Transverse colon (tissue), 4 donors: ENCODE measurements around the gene SNTG2. TPM values are rescaled to one million over a fixed set of nuclear protein-coding genes. Genes with fewer than 3 reads are reported as not detected.

Source experiments
- DNase-seq: peaks from one replicate; pipeline ENCODE4 v3.0.0-alpha.2; 2019
- H3K27ac ChIP-seq, 4 donors: fragments of 200-600 bp; sonication (generic); 2 replicates each; pipeline ENCODE4 v1.5.1; 2016 to 2018; ENCODE audit warnings: inconsistent platforms in 4 of 4
- H3K27me3 ChIP-seq: fragments of 200-600 bp; sonication (generic); 2 replicates; pipeline ENCODE4 v1.5.1; 2017; ENCODE audit warnings: inconsistent platforms
- H3K36me3 ChIP-seq, 4 donors: fragments of 200-600 bp; sonication (generic); 2 replicates each; pipeline ENCODE4 v1.5.1; 2017 to 2019; ENCODE audit warnings: inconsistent platforms in 4 of 4
- H3K4me1 ChIP-seq, 4 donors: fragments of 200-600 bp; sonication (generic); 2 replicates each; pipeline ENCODE4 v1.5.1; 2017 to 2020; ENCODE audit warnings: inconsistent platforms in 4 of 4
- H3K4me3 ChIP-seq, 4 donors: fragments of 200-600 bp; sonication (generic); 1 replicate in 1 of 4; 2 replicates in 3 of 4; pipeline versions ENCODE4 v1.5.1 to v1.6.1; 2017 to 2019; ENCODE audit warnings: inconsistent platforms in 4 of 4
- H3K9me3 ChIP-seq, 2 donors: fragments of 200-600 bp; sonication (generic); 2 replicates each; pipeline ENCODE4 v1.5.1; 2017 to 2019; ENCODE audit warnings: inconsistent platforms in 2 of 2
- EP300 ChIP-seq: sonication (generic); formaldehyde crosslinking; IDR thresholded peaks from one replicate; pipeline ENCODE4 v1.6.1; 2017; ENCODE audit warnings: antibody characterized with exemption, low read depth
- POLR2A ChIP-seq: fragments of 450-650 bp; IDR thresholded peaks from one replicate; pipeline ENCODE4 v1.6.1; 2016; ENCODE audit warnings: antibody characterized with exemption, mild to moderate bottlenecking, moderate library complexity
- POLR2AphosphoS5 ChIP-seq, 3 donors: sonication (generic); formaldehyde crosslinking; IDR thresholded peaks; one replicate each; pipeline ENCODE4 v1.6.1; 2016; ENCODE audit warnings: antibody characterized with exemption in 3 of 3
- WGBS, 2 donors: methylation state at CpG; one replicate each; pipeline ENCODE4 v1.1.5; 2018; ENCODE audit warnings: low coverage in 1 of 2; 5-methylcytosine and 5-hydroxymethylcytosine counted together
- in situ Hi-C, 4 donors: fragments of 200-750 bp; cut with MboI; loops; one replicate each; pipeline versions ENCODE4 v1.15.0 to v1.15.1; 2017; ENCODE audit warnings: low sequenced_read_pairs in 3 of 4, low pct_ligation_motif_present in 1 of 4, low pct_unique_long_range_greater_than_20kb in 1 of 4
- intact Hi-C: fragments of 100-400 bp; cut with DNase I; formaldehyde crosslinking; loops from one replicate; pipeline ENCODE4 v1.15.1; 2023; ENCODE audit warnings: low total_unique reads
- total RNA-seq, 4 donors: library from RNA; depleted of rRNA; stranded (reverse); fragments of >200 nt; gene quantifications; one replicate each; pipeline ENCODE4 v1.1.0, GENCODE V29; 2016
- TF ChIP-seq, protein P1 (sequence below), 5 experiments: fragments of 200-600 bp in 3 of 5; fragments of 450-650 bp in 2 of 5; sonication (generic) in 3 of 5; IDR thresholded peaks; 1 replicate in 2 of 5; 2 replicates in 3 of 5; pipeline ENCODE4 v1.5.1; 2016 to 2017; ENCODE audit warnings: antibody characterized with exemption in 5 of 5, inconsistent platforms in 3 of 5, mild to moderate bottlenecking in 2 of 5, moderate library complexity in 1 of 5

Gene SNTG2
- total RNA-seq, 4 donors from 2014 or later: 0.55 to 4.9 (median 1.5) TPM

DNA sequence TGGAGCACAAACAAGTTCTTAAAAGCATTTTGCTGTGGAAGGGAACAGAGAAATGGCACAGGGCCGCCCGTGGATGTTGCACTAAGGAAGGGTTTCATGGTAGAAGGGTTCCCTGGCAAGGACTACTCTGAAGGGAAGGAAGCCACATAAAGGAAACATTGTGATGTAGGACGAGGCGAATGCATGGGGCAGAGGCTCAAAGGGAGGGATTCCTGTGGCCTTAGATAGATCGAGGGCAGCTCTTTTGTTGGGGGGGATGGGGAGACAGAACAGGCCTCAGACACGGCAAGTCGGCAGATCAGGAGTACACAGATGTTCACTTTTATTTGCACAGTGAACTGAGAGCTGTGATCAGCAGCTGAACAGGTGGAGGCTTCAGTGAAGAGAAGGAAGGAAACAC, 205.4 kb downstream of the SNTG2 start:
- in situ Hi-C loops: no loop called here
- DNase-seq: no peak
- H3K27me3 ChIP-seq: no peaks in the 10 kb centered on the region
- H3K4me3 ChIP-seq: no peak overlapping the region
- WGBS, 2 donors: 68 to 86% methylated on average over 2 to 7 of the region's 7 CpGs
- no peaks in the 10 kb centered on the region for H3K9me3 ChIP-seq
- intact Hi-C loops: no loop called here
- TF ChIP-seq, protein P1, sequence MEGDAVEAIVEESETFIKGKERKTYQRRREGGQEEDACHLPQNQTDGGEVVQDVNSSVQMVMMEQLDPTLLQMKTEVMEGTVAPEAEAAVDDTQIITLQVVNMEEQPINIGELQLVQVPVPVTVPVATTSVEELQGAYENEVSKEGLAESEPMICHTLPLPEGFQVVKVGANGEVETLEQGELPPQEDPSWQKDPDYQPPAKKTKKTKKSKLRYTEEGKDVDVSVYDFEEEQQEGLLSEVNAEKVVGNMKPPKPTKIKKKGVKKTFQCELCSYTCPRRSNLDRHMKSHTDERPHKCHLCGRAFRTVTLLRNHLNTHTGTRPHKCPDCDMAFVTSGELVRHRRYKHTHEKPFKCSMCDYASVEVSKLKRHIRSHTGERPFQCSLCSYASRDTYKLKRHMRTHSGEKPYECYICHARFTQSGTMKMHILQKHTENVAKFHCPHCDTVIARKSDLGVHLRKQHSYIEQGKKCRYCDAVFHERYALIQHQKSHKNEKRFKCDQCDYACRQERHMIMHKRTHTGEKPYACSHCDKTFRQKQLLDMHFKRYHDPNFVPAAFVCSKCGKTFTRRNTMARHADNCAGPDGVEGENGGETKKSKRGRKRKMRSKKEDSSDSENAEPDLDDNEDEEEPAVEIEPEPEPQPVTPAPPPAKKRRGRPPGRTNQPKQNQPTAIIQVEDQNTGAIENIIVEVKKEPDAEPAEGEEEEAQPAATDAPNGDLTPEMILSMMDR (IDR thresholded peaks at IDR 0.05): no peak
- no peak for TF ChIP-seq EP300
- no peak for TF ChIP-seq POLR2A
- TF ChIP-seq POLR2AphosphoS5 (IDR thresholded peaks at IDR 0.05): no peak
- no peaks in the 10 kb centered on the region for H3K36me3 ChIP-seq
- H3K27ac ChIP-seq: no peak overlapping the region
- H3K4me1 ChIP-seq: peaks cover 0 to 6% (median 0%) of the 10 kb centered on the region in 4 donors

DNA sequence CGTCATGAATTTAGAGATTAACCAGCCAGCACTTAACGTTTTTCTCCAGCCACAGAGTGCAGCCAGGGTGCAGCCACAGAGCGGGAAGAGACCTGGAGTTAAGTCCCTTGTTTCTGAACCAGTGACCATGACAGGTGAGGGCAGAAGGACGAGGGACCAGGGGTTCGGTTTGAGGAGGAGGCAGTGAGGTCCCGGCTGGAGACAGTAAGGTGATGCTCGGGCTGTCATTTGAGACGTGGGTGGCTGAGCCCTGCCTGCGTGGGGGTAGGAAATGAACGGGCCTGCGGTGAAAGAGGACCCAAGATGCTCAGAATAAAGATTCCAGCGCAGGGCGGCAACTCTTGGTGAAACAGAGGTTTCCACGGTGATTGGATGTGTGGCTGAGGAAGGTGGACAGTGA, 205.9 kb downstream of the SNTG2 start:
- TF ChIP-seq POLR2AphosphoS5 (IDR thresholded peaks at IDR 0.05) (no peak), POLR2A (no peak), EP300 (no peak)
- TF ChIP-seq, protein P1 (IDR thresholded peaks at IDR 0.05): no peak
- in situ Hi-C loops (no loop called here), intact Hi-C loops (no loop called here)
- H3K4me3 ChIP-seq: no peak overlapping the region
- H3K9me3 ChIP-seq: no peaks in the 10 kb centered on the region
- H3K27ac ChIP-seq: no peak overlapping the region
- H3K4me1 ChIP-seq: peaks cover 0 to 6% (median 0%) of the 10 kb centered on the region in 4 donors
- H3K27me3 ChIP-seq: no peaks in the 10 kb centered on the region
- WGBS, 2 donors: 70 to 78% methylated on average over 6 to 13 of the region's 14 CpGs
- no peaks in the 10 kb centered on the region for H3K36me3 ChIP-seq
- no peak for DNase-seq

DNA sequence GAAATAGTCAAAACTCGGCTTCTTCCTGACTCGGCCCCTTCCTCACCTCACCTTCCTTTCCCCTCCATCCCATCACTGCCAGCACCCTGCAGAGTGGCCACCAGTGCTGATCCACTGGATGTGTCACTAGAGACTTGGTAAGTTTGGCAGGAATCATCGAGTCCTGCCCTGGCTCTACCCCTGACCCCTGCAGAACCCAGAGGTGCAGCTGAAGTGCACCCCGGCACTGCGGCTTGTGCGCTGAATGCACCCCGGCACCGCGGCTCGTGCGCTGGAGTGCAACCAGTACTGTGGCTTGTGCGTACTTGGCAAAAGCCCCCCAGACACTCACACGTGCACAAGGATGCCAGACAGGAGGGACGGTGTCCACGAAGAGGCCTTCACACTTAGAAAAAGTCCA, 206.5 kb downstream of the SNTG2 start:
- no peaks in the 10 kb centered on the region for H3K27me3 ChIP-seq
- intact Hi-C loops (no loop called here), in situ Hi-C loops (no loop called here)
- peaks cover 0 to 6% (median 0%) of the 10 kb centered on the region in 4 donors for H3K4me1 ChIP-seq
- no peaks in the 10 kb centered on the region for H3K36me3 ChIP-seq
- WGBS, 2 donors: 71 to 85% methylated on average over 2 to 15 of the region's 15 CpGs
- H3K4me3 ChIP-seq: no peak overlapping the region
- no peak for DNase-seq
- no peak overlapping the region for H3K27ac ChIP-seq
- TF ChIP-seq, protein P1 (IDR thresholded peaks at IDR 0.05): no peak
- TF ChIP-seq POLR2AphosphoS5 (IDR thresholded peaks at IDR 0.05) (no peak), EP300 (no peak), POLR2A (no peak)
- no peaks in the 10 kb centered on the region for H3K9me3 ChIP-seq

DNA sequence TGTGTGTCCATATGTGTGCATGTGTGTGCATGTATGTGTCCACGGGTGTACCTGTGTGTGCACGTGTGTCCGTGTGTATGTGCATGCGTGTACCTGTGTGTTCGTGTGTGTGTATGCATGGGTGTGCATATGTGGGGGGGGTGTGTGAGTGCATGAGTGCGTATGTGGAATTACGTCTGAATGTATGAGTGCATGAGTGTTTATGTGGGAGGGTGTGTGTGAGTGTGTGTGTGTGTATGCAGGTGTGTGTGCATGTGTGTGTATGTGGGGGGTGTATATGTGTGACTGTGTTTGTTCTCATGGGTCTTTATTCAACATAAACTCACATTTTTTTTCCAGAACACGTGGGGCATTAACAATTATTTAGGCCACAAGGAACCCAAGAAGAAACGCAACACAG, 208.4 kb downstream of the SNTG2 start:
- no peaks in the 10 kb centered on the region for H3K9me3 ChIP-seq
- H3K36me3 ChIP-seq: no peaks in the 10 kb centered on the region
- no peak for TF ChIP-seq POLR2AphosphoS5 (IDR thresholded peaks at IDR 0.05)
- TF ChIP-seq POLR2A: no peak
- no peak overlapping the region for H3K27ac ChIP-seq
- no peaks in the 10 kb centered on the region for H3K27me3 ChIP-seq
- intact Hi-C loops (no loop called here), in situ Hi-C loops (no loop called here)
- DNase-seq: no peak
- H3K4me3 ChIP-seq: no peak overlapping the region
- 58 to 77% methylated on average over 2 to 9 of the region's 9 CpGs for WGBS, 2 donors
- peaks cover 0 to under 1% (median 0%) of the 10 kb centered on the region in 4 donors for H3K4me1 ChIP-seq

DNA sequence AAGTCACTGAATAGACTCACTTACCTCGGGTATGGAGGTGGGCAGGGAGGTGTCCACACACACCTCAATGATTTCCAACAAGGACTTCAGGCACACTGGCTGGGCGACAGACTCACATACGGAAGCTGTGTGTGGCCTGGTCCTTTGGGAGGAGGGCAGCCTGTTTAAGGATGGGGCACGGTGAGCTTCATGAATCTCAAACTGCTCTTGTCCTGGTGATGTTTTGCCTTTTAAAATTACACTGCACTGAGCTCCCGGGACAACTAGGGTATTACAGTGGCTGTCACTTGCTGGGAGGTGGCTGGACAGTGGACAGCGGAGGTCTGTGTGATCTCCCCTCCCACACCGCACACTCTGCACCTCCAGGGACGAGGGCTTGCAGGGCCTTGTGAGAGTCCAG, 211.6 kb downstream of the SNTG2 start:
- DNase-seq: no peak
- WGBS, 2 donors: 80 to 90% methylated on average over 1 to 8 of the region's 8 CpGs
- TF ChIP-seq POLR2AphosphoS5 (IDR thresholded peaks at IDR 0.05) (no peak), EP300 (no peak), POLR2A (no peak)
- TF ChIP-seq, protein P1 (IDR thresholded peaks at IDR 0.05): no peak
- intact Hi-C loops: no loop called here
- no peak overlapping the region for H3K27ac ChIP-seq
- no peaks in the 10 kb centered on the region for H3K27me3 ChIP-seq
- no peaks in the 10 kb centered on the region for H3K9me3 ChIP-seq
- no peak overlapping the region for H3K4me3 ChIP-seq
- H3K36me3 ChIP-seq: no peaks in the 10 kb centered on the region
- H3K4me1 ChIP-seq: no peaks in the 10 kb centered on the region
- in situ Hi-C loops: no loop called here
